HL-60/S4 treated with phorbol 12-myristate 13-acetate at 8.2 ng/mL for 4 days and 3 days (cell line): Measurements from ENCODE around the gene WRAP73.

Experiments
- in situ Hi-C: fragments of 300-500 bp; cut with MboI; formaldehyde crosslinking; loops from 2 replicates; pipeline ENCODE4 v1.15.0; 2022; ENCODE audit warnings: low sequenced_read_pairs

WRAP73 gene

GRCh38 chr1:3651026-3651929 lies 1.4 kb upstream of the WRAP73 start:
- in situ Hi-C loops = no loop called here

- in situ Hi-C loops = no loop called here
Measured at GRCh38 chr1:3650248-3651025, 534 bp upstream of the WRAP73 start.

GRCh38 chr1:3646596-3646995 lies 3.3 kb downstream of the WRAP73 start:
- in situ Hi-C loops = no loop called here

- in situ Hi-C loops = no loop called here
Measured at GRCh38 chr1:3645666-3646355, 4.1 kb downstream of the WRAP73 start.

GRCh38 chr1:3645247-3645646 lies 4.7 kb downstream of the WRAP73 start:
- in situ Hi-C loops = no loop called here

- in situ Hi-C loops = no loop called here
Measured at GRCh38 chr1:3644273-3644672, 5.6 kb downstream of the WRAP73 start.

GRCh38 chr1:3642919-3643675 lies 6.8 kb downstream of the WRAP73 start:
- in situ Hi-C loops = no loop called here

- in situ Hi-C loops = no loop called here
Measured at GRCh38 chr1:3641816-3642215, 8.1 kb downstream of the WRAP73 start.

GRCh38 chr1:3641046-3641760 lies 8.7 kb downstream of the WRAP73 start:
- in situ Hi-C loops = no loop called here

GRCh38 chr1:3640121-3640837 lies 9.6 kb downstream of the WRAP73 start:
- in situ Hi-C loops = no loop called here

GRCh38 chr1:3639397-3639911 lies 10.4 kb downstream of the WRAP73 start:
- in situ Hi-C loops = no loop called here

- in situ Hi-C loops = no loop called here
Measured at GRCh38 chr1:3638676-3639075, 11.2 kb downstream of the WRAP73 start.

GRCh38 chr1:3638027-3638426 lies 11.9 kb downstream of the WRAP73 start:
- in situ Hi-C loops = no loop called here

- in situ Hi-C loops = no loop called here
Measured at GRCh38 chr1:3636531-3636930, 13.4 kb downstream of the WRAP73 start.

GRCh38 chr1:3636080-3636479 lies 13.8 kb downstream of the WRAP73 start:
- in situ Hi-C loops = no loop called here

- in situ Hi-C loops = no loop called here
Measured at GRCh38 chr1:3634059-3634800, 15.7 kb downstream of the WRAP73 start.

- in situ Hi-C loops = no loop called here
Measured at GRCh38 chr1:3633344-3634058, 16.4 kb downstream of the WRAP73 start.
